HTERT RPE-1 (cell line): ENCODE data around the gene BST1.

Experiments used
- in situ Hi-C: fragments of 300-500 bp; cut with MboI; formaldehyde crosslinking; loops from 4 replicates; pipeline ENCODE4 v1.14.3; 2020; ENCODE audit warnings: low sequenced_read_pairs

The BST1 gene

DNA sequence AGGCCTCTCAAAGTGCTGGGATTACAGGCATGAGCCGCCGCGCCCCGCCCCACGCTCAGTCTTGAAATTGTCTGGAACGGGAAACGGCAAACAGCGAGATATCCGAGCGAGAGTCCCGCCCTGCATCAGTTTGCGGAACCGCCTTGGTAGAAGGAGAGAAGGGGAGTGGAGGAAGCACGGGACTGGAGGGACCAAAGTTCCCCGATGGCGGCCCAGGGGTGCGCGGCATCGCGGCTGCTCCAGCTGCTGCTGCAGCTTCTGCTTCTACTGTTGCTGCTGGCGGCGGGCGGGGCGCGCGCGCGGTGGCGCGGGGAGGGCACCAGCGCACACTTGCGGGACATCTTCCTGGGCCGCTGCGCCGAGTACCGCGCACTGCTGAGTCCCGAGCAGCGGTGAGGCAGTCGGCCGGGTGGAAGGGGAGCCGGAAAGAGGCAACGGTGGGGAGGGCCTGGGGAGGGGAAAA, at the start of gene BST1:
BST1 (plus strand) TSS at position 125 of the 463 bp plus-strand sequence; CDS start at position 205, 80 bp downstream.
- in situ Hi-C loops, result no loop called here

DNA sequence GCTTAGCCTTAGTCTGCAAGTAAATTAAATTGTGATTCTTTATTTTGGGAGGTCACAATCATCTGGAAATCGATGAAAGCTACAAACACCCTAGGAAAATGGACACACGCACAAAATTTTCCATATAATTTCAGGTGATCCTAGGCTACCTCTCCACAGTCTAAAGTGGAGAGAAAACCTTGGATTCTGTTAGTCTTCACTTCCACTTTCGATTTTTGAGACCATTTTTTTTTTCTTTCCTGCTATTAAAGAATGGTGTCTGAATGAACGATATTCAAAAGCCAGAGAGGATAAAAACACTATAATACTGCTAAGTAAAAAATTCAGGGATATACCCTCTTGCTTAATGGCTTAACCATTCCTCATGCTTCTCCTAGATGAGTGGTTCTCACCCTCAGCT, 49.4 kb upstream of the BST1 start:
- in situ Hi-C loops, result no loop called here

- in situ Hi-C loops, result no loop called here
Observed at GRCh38 chr4:15653864-15654592, 48.8 kb upstream of the BST1 start.

GRCh38 chr4:15654593-15655222, 48.2 kb upstream of the BST1 start:
- in situ Hi-C loops, result no loop called here

GRCh38 chr4:15655223-15656037, 47.4 kb upstream of the BST1 start, which contains the start of gene FBXL5:
Gene FBXL5 (minus strand): TSS chr4:15655357. CDS start chr4:15655287, 70 bp downstream.
- in situ Hi-C loops, result no loop called here

- in situ Hi-C loops, result no loop called here
Observed at GRCh38 chr4:15656038-15656470, 46.8 kb upstream of the BST1 start.

DNA sequence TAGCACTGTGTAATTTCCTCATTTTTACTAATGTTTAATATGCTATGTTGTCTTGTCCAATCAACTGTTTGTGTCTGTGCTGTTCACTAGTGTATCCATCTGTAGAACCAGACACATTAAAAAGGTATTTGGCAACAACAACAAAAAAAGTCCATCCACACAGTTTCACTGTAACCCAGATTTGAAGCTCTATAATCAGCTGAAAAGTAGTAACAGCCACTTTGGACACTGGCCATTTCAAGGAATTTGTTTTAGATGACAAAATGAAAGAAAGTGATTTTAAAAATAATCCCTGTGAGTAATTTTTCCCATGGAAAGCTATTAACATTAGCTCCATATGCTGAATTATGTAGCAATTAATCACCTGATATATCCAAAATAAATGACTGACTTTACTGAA, 45.5 kb upstream of the BST1 start:
- in situ Hi-C loops, result no loop called here

DNA sequence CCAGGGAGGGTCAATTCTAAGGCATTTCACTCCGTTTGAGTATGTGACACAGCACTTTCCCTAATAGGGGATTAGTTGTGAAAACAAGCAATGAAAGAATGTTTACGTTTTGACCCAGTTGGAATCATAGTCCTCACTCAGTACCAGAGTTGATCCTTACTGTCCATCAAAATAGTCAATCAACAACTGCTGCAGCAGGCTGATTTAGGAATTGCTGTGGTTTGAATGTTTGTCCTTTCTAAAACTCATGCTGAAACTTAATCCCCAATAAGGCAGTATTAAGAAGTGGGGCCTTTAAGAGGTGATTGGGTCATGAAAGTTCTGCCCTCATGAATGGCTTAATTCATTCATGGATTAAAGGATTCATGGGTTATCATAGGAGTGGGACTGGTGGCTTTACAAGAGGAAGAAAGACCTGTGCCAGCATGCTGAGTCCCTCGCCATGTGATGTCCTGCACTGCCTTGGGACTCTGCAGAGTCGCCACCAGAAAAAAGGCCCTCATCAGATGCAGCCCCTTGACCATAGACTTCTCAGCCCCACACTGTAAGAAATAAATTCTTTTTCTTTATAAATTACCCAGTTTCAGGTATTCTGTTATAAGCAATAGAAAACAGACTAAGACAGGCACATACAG, 44.6 kb upstream of the BST1 start:
- in situ Hi-C loops, result no loop called here

DNA sequence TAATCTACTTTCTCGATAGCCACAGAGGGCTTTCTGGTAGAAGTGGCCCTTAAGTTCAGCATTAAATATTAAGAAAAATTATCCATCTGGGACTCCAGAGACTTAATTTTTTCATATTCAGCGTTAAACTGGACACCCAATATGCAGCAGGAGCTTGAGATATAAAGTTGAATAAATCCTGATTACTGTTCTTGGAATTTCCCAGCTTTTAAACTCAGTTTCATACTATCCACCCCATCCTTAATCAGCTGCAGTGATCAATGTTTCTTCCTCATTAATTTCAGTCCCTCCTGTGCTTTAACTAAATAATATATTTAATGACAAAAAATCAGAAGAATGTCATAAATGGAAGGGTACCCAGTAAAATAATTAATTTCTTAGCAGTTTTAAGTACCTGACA, 44.1 kb upstream of the BST1 start:
- in situ Hi-C loops, result no loop called here

- in situ Hi-C loops, result no loop called here
Observed at GRCh38 chr4:15659768-15660570, 42.9 kb upstream of the BST1 start.

DNA sequence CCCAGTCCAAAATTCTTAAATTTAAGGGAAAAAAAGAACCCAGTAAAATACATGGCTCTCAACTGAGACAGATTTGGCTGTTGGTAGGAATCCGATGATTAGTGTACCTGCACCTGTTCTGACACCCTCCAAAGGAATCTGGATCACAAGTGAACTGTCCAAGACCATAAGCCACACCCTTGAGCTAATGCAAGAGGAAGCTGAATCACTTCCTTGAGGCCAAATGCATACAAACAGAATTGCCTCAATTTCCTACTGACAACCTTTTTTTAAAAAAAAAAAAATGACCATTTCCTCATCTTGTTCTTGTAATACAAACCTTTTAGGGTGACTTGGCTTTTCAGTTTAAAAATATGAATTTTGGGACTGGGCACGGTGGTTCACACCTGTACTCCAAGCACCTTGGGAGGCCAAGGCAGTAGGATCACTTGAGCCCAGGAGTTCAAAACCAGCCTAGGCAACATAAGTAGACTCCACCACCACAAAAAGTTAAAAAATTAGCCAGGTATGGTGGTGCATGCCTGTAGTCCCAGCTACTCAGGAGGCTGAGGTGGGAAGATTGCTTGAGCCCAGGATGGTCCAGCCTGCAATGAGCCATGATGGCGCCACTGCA, 37.0 kb upstream of the BST1 start:
- in situ Hi-C loops, result no loop called here

DNA sequence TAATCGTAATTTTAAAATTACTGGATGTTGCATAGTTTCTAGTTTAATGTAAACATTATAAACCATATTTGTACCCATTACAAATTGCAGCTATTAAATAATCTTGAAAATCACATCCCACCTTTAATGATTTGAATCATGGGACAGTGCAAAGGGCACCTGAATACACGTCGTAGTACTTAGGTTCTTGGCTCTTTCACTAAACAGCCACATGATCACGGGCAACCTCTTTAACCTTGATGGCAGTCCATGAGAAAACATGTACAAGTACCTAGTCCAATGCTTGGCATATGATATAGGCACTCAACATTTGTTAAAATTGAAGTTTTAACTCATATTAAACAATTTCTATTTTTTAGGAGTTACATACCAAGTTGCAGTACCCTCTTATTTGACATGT, 35.9 kb upstream of the BST1 start:
- in situ Hi-C loops, result no loop called here

GRCh38 chr4:15668566-15669435, 34.1 kb upstream of the BST1 start:
- in situ Hi-C loops, result no loop called here

DNA sequence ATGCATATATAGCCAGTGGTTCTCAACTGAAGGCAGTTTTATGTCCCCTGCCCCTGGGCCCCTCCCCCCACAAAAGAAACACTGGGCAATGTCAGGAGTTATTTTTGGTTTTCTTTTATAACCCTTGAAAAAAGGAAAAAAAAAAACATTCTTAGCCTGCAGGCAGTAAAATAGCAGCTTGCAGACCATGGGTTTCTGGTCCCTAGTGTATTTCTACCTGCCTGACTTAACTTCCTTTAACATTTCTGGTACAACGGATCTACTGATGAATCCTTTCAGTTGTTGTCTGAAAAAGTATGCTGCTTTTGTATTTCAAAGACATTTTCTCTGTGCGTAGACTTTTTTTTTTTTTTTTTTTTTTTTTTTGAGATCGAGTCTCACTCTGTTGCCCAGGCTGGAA, 32.3 kb upstream of the BST1 start:
- in situ Hi-C loops, result no loop called here

DNA sequence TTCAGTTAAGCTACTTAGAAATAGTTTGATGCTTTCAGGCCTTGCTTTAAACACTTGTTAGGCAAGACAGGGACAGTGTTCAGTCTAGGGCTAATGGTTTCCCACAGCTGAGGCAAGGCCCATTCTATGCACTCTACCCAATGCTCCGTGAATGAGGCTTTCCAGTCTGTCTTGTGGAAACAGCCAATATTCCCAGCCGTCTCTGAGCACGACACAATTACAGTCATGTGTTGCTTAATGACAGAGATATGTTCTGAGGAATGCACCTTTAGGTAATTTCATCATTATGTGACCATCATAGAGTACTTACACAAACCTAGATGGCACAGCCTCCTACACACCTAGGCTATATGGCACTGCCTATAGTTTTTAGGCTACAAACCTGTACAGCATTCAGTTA, 30.8 kb upstream of the BST1 start:
- in situ Hi-C loops, result no loop called here

DNA sequence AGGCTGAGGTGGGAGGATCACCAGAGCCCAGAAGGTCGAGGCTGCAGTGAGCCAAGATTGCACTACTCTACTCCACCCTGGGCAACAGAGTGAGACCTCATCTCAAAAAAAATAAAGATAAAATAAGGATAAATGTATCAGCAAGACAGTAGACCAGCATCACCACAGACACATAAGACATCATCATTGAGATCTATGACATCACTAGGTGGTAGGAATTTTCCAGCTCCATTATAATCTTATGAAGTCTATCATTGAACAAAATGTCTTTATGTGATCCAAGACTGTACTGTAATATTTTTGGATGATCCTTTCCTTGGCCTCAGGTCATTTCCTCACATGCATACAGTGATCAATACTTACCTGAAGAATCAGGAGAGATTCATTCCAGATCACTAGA, 29.5 kb upstream of the BST1 start:
- in situ Hi-C loops, result no loop called here

DNA sequence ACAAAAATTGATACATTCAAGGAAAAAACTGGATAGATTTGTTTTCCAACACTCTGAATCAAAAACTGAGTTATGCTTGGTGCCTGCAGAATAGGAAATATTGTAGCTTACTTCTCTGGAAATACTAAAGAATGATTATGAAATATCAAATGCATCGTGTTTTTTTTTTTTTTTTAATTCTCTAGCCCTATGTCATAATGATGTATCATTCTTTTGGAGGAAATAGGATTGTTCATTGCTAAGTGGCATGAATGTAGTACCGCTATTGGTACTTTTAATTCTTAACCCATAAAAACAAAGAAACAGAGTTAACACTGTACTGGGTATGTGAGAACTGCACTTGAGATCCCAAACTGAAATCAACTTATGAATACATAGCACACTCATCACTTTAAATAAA, 28.8 kb upstream of the BST1 start:
- in situ Hi-C loops, result no loop called here

DNA sequence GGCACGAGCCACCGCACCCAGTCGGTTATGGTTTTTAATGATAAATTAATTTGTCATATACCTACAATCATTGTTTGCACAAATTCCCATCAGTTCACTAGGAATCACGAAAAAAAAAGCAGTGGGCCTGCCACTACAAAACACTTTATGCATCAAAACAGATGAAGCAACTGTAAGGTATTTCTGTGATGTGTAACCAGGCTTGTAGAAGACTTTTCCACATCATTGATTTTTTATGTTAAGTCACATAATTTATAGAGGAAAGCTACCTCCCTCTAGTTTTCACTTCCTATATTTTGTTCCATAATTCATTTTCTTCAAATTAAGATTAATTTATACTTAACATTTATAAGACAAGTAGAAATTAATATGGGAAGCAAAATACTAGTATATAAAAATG, 27.9 kb upstream of the BST1 start:
- in situ Hi-C loops, result no loop called here

DNA sequence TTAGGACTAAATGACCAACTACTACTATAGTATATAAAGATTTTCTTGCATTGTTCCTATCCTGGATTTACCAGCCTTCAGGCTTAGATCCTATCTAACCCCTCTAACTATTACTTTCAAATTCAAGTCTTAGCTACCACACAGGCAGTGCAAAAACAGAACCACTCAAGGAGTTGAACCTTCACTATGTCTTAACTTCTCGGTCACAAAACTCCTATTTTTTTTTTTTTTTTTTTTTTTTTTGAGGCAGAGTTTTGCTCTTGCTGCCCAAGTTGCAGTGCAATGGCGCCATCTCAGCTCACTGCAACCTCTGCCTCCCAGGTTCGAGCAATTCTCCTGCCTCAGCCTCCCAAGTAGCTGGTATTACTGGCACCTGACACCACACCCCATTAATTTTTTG, 27.5 kb upstream of the BST1 start:
- in situ Hi-C loops, result no loop called here
